Stimulated activated CD8-positive, alpha-beta memory T cell treated with anti-CD3 and anti-CD28 coated beads, Interleukin-7, amount 100 ng/mL, for 1 hour (primary cell): Measurements from ENCODE around the gene MAGEA2B.
"Not testable (repeated sequence)": the region's sequence is repeated elsewhere in the genome, so short reads cannot be mapped to it uniquely, and the experiment has no call there.

ENCODE experiments used
- DNase-seq, 2 donors: peaks; one replicate each; pipeline ENCODE4 v3.0.0-alpha.2; 2020; ENCODE audit warnings: low read depth in 2 of 2

The MAGEA2B gene

GRCh38 chrX:152713815-152714787 is at the start of gene MAGEA2B:
TSS of gene MAGEA2B (plus strand) at chrX:152714628. CDS start at chrX:152717107, 2,479 bp downstream.
- not testable (repeated sequence) for DNase-seq

GRCh38 chrX:152674135-152674534 is 40.3 kb upstream of the MAGEA2B start:
- no peak for DNase-seq

GRCh38 chrX:152674652-152675051 is 39.8 kb upstream of the MAGEA2B start:
- DNase-seq, result not testable (repeated sequence)

- DNase-seq, result not testable (repeated sequence)
Measured at GRCh38 chrX:152681012-152681411, 33.4 kb upstream of the MAGEA2B start.

GRCh38 chrX:152697952-152698931 is 16.2 kb upstream of the MAGEA2B start, which contains the start of gene MAGEA3:
TSS of gene MAGEA3 (plus strand) at chrX:152698794. CDS start at chrX:152700833, 2,039 bp downstream.
- DNase-seq, result not testable (repeated sequence)

GRCh38 chrX:152700390-152700789 is 14.0 kb upstream of the MAGEA2B start:
- not testable (repeated sequence) for DNase-seq

GRCh38 chrX:152706500-152706899 is 7.9 kb upstream of the MAGEA2B start:
- not testable (repeated sequence) for DNase-seq

- not testable (repeated sequence) for DNase-seq
Measured at GRCh38 chrX:152709173-152709572, 5.3 kb upstream of the MAGEA2B start, which contains the start of gene CSAG2. TSS of gene CSAG2 (minus strand) at chrX:152709273. CDS start at chrX:152709112, 161 bp downstream.

- DNase-seq, result not testable (repeated sequence)
Measured at GRCh38 chrX:152713195-152713594, 1.2 kb upstream of the MAGEA2B start.

- DNase-seq, result no peak
Measured at GRCh38 chrX:152725409-152725808, 11.0 kb downstream of the MAGEA2B start.

GRCh38 chrX:152733261-152733975 is 19.0 kb downstream of the MAGEA2B start, which contains the start of the genes CSAG1 and MAGEA12:
TSS of gene CSAG1 (minus strand) at chrX:152733721. CDS start at chrX:152732460, 1,261 bp downstream.
TSS of gene MAGEA12 (plus strand) at chrX:152733757. CDS start at chrX:152736162, 2,405 bp downstream.
- DNase-seq, result no peak

GRCh38 chrX:152734143-152734858 is 19.9 kb downstream of the MAGEA2B start:
- DNase-seq, result not testable (repeated sequence)

GRCh38 chrX:152735101-152735500 is 20.7 kb downstream of the MAGEA2B start:
- no peak for DNase-seq

GRCh38 chrX:152735860-152736511 is 21.6 kb downstream of the MAGEA2B start:
- no peak for DNase-seq

GRCh38 chrX:152736528-152736927 is 22.1 kb downstream of the MAGEA2B start:
- DNase-seq, result not testable (repeated sequence)

GRCh38 chrX:152738560-152738959 is 24.1 kb downstream of the MAGEA2B start:
- DNase-seq, result no peak

- DNase-seq, result not testable (repeated sequence)
Measured at GRCh38 chrX:152753686-152754650, 39.5 kb downstream of the MAGEA2B start, which contains the start of gene MAGEA2. TSS of gene MAGEA2 (minus strand) at chrX:152753842. CDS start at chrX:152751363, 2,479 bp downstream.

GRCh38 chrX:152754871-152755270 is 40.4 kb downstream of the MAGEA2B start:
- not testable (repeated sequence) for DNase-seq
